ENCODE measurements around the gene DTNB. TPM values are rescaled to one million over a fixed set of nuclear protein-coding genes. Genes with fewer than 3 reads are reported as not detected.

Gene DTNB
- total and polyA plus RNA-seq, 2 of the 4 experiments (the other 2 are of a cell fraction): 3.8 to 5.3 TPM

GRCh38 chr2:25454824-25455611 lies 218.4 kb downstream of the DTNB start:
- no peak overlapping the region for H3K56ac ChIP-seq (ENCODE audit: extremely low read depth, insufficient read depth, low read length)
- TF ChIP-seq MXI1 (IDR thresholded peaks at IDR 0.05; ENCODE audit: borderline replicate concordance, low read depth, low read length) (no peak), POLR2A (IDR thresholded peaks at IDR 0.05; ENCODE audit: low read depth, low read length) (no peak), BHLHE40 (IDR thresholded peaks at IDR 0.05; ENCODE audit: low read depth, low read length) (no peak), CHD1 (IDR thresholded peaks at IDR 0.05; ENCODE audit: low read depth, low read length) (no peak), MAFK (IDR thresholded peaks at IDR 0.05; ENCODE audit: low read depth, low read length) (no peak), NFE2L2 (IDR thresholded peaks at IDR 0.05; ENCODE audit: low read depth, low read length) (no peak), SMC3 (IDR thresholded peaks at IDR 0.05; ENCODE audit: low read depth, low read length) (no peak), RAD21 (IDR thresholded peaks at IDR 0.05; ENCODE audit: low read length) (no peak), CEBPB (IDR thresholded peaks at IDR 0.05; ENCODE audit: low read depth, low read length) (no peak), CTCF (conservative IDR thresholded peaks at IDR 0.05; ENCODE audit: low read depth, low read length) (no peak), MAZ (IDR thresholded peaks at IDR 0.05; ENCODE audit: borderline replicate concordance, low read depth, low read length) (no peak), RFX5 (IDR thresholded peaks at IDR 0.05; ENCODE audit: low read depth, low read length) (no peak), ELK1 (IDR thresholded peaks at IDR 0.05; ENCODE audit: borderline replicate concordance, low read depth, low read length) (no peak), USF2 (IDR thresholded peaks at IDR 0.05; ENCODE audit: low read depth, low read length) (no peak), FOS (IDR thresholded peaks at IDR 0.05; ENCODE audit: low read depth, low read length) (no peak), RCOR1 (IDR thresholded peaks at IDR 0.05; ENCODE audit: insufficient replicate concordance, low read length) (no peak)
- no peak overlapping the region for H4K5ac ChIP-seq (ENCODE audit: low read depth, low read length)
- no peak overlapping the region for H2BK15ac ChIP-seq (ENCODE audit: low read depth, low read length)
- no peak overlapping the region for H2AFZ ChIP-seq (replicated peaks; ENCODE audit: low read length, poor library complexity)
- WGBS, 2 experiments (ENCODE audit: extremely low coverage in 2 of 2, insufficient read length in 1 of 2): no CpG with 5 or more reads among the region's 9 CpGs
- no peak overlapping the region for H3K4ac ChIP-seq (ENCODE audit: low read depth, low read length)
- H3K9ac ChIP-seq (ENCODE audit: low read depth, low read length): no peak overlapping the region
- H3K4me3 ChIP-seq (ENCODE audit: insufficient read depth, low read depth, low read length): no peak overlapping the region
- in situ Hi-C loops (cut with MboI; ENCODE audit: low sequenced_read_pairs): no loop called here
- H3K18ac ChIP-seq (ENCODE audit: low read depth, low read length): no peak overlapping the region
- H3K9me3 ChIP-seq (ENCODE audit: control insufficient read depth, insufficient read depth, low read length): no peaks in the 10 kb centered on the region
- dilution Hi-C loops (cut with HindIII; ENCODE audit: low sequenced_read_pairs, unreplicated experiment): no loop called here
- H3K4me1 ChIP-seq (ENCODE audit: control insufficient read depth, insufficient read depth, low read length): no peaks in the 10 kb centered on the region
- ChIA-PET POLR2A (ENCODE audit: unreplicated experiment) (no interaction called here), CTCF (no interaction called here)
- H4K20me1 ChIP-seq (ENCODE audit: insufficient read depth, low read length): no peaks in the 10 kb centered on the region
- H4K8ac ChIP-seq (ENCODE audit: low read depth in 2 of 2, low read length in 2 of 2): no peak overlapping the region
- no peak overlapping the region for H2AK5ac ChIP-seq (ENCODE audit: low read depth, low read length)
- H4K91ac ChIP-seq (ENCODE audit: insufficient read depth, low read depth, low read length): no peak overlapping the region
- DNase-seq (peak; percentile 6), ATAC-seq (ENCODE audit: low read depth) (no peak)
- no peaks in the 10 kb centered on the region for H3K36me3 ChIP-seq (ENCODE audit: control insufficient read depth, insufficient read depth, low read length)
- H3K14ac ChIP-seq (replicated peaks; ENCODE audit: low read depth, low read length): no peak overlapping the region
- no peak overlapping the region for H3K23ac ChIP-seq (ENCODE audit: low read depth, low read length)
- BruUV-seq (replicated peaks): no TSS peak
- no peak overlapping the region for H3K27ac ChIP-seq (ENCODE audit: insufficient read depth, low read length)
- H3K4me2 ChIP-seq (ENCODE audit: low read depth, low read length): no peak overlapping the region
- no peak overlapping the region for H2AK9ac ChIP-seq (replicated peaks; ENCODE audit: low read depth, low read length, poor library complexity)
- no peak overlapping the region for H2BK120ac ChIP-seq (ENCODE audit: low read depth, low read length)
- H3K27me3 ChIP-seq (ENCODE audit: control insufficient read depth, insufficient read depth, low read length): no peaks in the 10 kb centered on the region
- H3K79me1 ChIP-seq (ENCODE audit: low read depth in 1 of 2, low read length in 2 of 2): no peaks in the 10 kb centered on the region
- intact Hi-C loops (cut with micrococcal nuclease): no loop called here
- no peak overlapping the region for H2BK5ac ChIP-seq (ENCODE audit: low read depth, low read length, poor library complexity, severe bottlenecking)
- H3K9me1 ChIP-seq (ENCODE audit: insufficient read depth, low read length): no peaks in the 10 kb centered on the region
- H2BK20ac ChIP-seq (ENCODE audit: low read depth, low read length): no peak overlapping the region
